Esophagus muscularis mucosa (tissue), 4 donors: ENCODE measurements around the gene CACNA1S. TPM values are rescaled to one million over a fixed set of nuclear protein-coding genes. Genes with fewer than 3 reads are reported as not detected.

Experiments used
- DNase-seq: peaks from one replicate; pipeline ENCODE4 v3.0.0-alpha.2; 2017; ENCODE audit errors: extremely low spot score
- H3K27ac ChIP-seq, 4 donors: fragments of 200-600 bp; sonication (generic); replicated peaks in 1 of 4; 1 replicate in 3 of 4; 2 replicates in 1 of 4; pipeline ENCODE4 v1.5.1; 2016 to 2019; ENCODE audit warnings: mild to moderate bottlenecking in 1 of 4
- H3K27me3 ChIP-seq, 4 donors: fragments of 200-600 bp; sonication (generic); one replicate each; pipeline versions ENCODE4 v1.5.1 to v1.6.0; 2016 to 2019
- H3K36me3 ChIP-seq, 4 donors: fragments of 200-600 bp; sonication (generic); one replicate each; pipeline ENCODE4 v1.5.1; 2016 to 2019
- H3K4me1 ChIP-seq, 4 donors: fragments of 200-600 bp; sonication (generic); one replicate each; pipeline ENCODE4 v1.5.1; 2016 to 2019
- H3K4me3 ChIP-seq, 4 donors: fragments of 200-600 bp; sonication (generic); 1 replicate in 2 of 4; 2 replicates in 2 of 4; pipeline ENCODE4 v1.5.1; 2016 to 2019; ENCODE audit warnings: mild to moderate bottlenecking in 4 of 4, moderate library complexity in 1 of 4
- H3K9me3 ChIP-seq, 4 donors: fragments of 200-600 bp; sonication (generic); 1 replicate in 3 of 4; 2 replicates in 1 of 4; pipeline ENCODE4 v1.5.1; 2016 to 2019
- EP300 ChIP-seq: sonication (generic); formaldehyde crosslinking; IDR thresholded peaks from one replicate; pipeline ENCODE4 v1.6.1; 2017; ENCODE audit warnings: antibody characterized with exemption
- POLR2A ChIP-seq: fragments of 450-650 bp; IDR thresholded peaks from one replicate; pipeline ENCODE4 v1.6.1; 2017; ENCODE audit warnings: antibody characterized with exemption, moderate library complexity, mild to moderate bottlenecking, low read depth
- POLR2AphosphoS5 ChIP-seq, 2 donors: sonication (generic); formaldehyde crosslinking; IDR thresholded peaks; one replicate each; pipeline ENCODE4 v1.6.1; 2017; ENCODE audit warnings: antibody characterized with exemption in 2 of 2
- WGBS: methylation state at CpG from one replicate; pipeline ENCODE4 v1.1.5; 2018; 5-methylcytosine and 5-hydroxymethylcytosine counted together
- intact Hi-C: fragments of 100-400 bp; cut with DNase I; formaldehyde crosslinking; loops from one replicate; pipeline ENCODE4 v1.15.1; 2023
- total RNA-seq, 4 donors: library from RNA; depleted of rRNA; stranded (reverse); fragments of >200 nt; gene quantifications; one replicate each; pipeline versions ENCODE4 v1.1.0 to v1.2.1, GENCODE V29; 2016
- TF ChIP-seq, protein P1 (sequence below), 3 experiments: fragments of 200-600 bp in 2 of 3; fragments of 450-650 bp in 1 of 3; sonication (generic) in 2 of 3; IDR thresholded peaks; one replicate each; pipeline ENCODE4 v1.5.1; 2017 to 2019; ENCODE audit warnings: antibody characterized with exemption in 3 of 3, mild to moderate bottlenecking in 2 of 3, moderate library complexity in 1 of 3

CACNA1S gene
- total RNA-seq, 4 donors from 2014 or later = not detected

DNA sequence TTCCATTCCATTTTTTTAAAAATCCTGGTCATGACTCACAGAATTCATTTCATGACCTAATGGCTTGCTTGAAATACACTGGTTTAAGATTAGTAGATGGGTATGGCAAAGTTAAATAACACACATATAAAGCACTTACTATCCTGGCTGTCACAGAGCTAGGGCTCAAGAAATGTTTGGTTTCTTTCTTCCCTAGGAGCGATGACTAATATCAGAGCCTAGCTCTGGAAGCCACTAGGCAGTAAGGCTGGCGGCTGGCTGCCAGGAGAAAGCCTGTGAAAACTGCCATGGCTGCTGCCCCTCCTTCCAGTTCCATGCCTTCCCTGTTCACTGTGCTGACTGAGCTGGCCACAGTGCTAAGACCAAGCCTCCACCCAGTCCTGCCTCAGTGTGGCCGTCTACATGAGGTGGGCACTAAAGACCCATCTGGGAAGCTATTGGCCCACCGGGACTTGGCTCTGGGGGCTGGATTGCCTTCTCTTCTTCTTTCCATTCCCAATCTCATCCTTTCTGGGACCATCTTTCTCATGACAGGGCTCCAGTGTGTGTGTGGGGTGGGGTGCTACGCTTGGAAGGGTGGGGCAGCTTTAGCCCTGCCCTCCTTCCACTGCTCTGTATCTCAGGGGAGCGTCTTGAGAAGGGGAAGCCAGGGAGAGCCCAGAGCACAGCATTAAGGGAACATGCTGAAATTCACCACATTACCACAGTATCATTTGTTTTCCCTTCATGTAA is 25.5 kb upstream of the CACNA1S start:
- no peak for DNase-seq
- no peak overlapping the region for H3K4me3 ChIP-seq
- peaks cover 8 to 73% (median 60%) of the 10 kb centered on the region in 4 donors for H3K36me3 ChIP-seq
- H3K9me3 ChIP-seq = no peaks in the 10 kb centered on the region
- H3K4me1 ChIP-seq = peaks cover 0 to 34% (median 30%) of the 10 kb centered on the region in 4 donors
- TF ChIP-seq POLR2A = no peak
- TF ChIP-seq POLR2AphosphoS5 (IDR thresholded peaks at IDR 0.05) = peak; percentile 24 to 33
- H3K27me3 ChIP-seq = no peaks in the 10 kb centered on the region
- H3K27ac ChIP-seq = peak overlapping the region; percentile 62 to 79 (median 66)
- 57% methylated on average over 6 of the region's 6 CpGs for WGBS
- intact Hi-C loops = no loop called here

DNA sequence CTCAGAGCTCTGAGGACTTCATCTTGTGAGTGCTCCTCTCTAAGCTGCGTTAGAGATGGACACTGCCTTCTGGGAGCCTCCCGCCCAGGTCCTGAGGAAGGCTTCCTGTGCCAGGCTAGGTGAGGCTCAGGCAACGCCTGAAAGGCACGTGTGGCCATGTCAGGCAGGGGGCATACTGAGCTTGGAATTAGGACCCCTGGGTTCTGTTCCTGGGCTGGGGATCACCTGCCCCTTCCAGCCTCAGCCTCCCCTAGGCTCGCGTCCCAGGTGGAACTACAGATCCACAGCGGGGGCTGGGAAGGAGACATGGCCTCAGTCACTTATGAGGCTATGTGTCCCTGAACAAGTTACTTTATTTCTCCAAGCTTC is 24.8 kb upstream of the CACNA1S start:
- Histone ChIP-seq H3K9me3 (no peaks in the 10 kb centered on the region), H3K4me3 (no peak overlapping the region), H3K27ac (peak overlapping the region; percentile 62 to 79 (median 66)), H3K36me3 (peaks cover 8 to 65% (median 53%) of the 10 kb centered on the region in 4 donors), H3K27me3 (no peaks in the 10 kb centered on the region), H3K4me1 (peaks cover 0 to 28% (median 26%) of the 10 kb centered on the region in 4 donors)
- DNase-seq = no peak
- 88% methylated on average over 7 of the region's 7 CpGs for WGBS
- intact Hi-C loops = no loop called here
- TF ChIP-seq, protein P1, sequence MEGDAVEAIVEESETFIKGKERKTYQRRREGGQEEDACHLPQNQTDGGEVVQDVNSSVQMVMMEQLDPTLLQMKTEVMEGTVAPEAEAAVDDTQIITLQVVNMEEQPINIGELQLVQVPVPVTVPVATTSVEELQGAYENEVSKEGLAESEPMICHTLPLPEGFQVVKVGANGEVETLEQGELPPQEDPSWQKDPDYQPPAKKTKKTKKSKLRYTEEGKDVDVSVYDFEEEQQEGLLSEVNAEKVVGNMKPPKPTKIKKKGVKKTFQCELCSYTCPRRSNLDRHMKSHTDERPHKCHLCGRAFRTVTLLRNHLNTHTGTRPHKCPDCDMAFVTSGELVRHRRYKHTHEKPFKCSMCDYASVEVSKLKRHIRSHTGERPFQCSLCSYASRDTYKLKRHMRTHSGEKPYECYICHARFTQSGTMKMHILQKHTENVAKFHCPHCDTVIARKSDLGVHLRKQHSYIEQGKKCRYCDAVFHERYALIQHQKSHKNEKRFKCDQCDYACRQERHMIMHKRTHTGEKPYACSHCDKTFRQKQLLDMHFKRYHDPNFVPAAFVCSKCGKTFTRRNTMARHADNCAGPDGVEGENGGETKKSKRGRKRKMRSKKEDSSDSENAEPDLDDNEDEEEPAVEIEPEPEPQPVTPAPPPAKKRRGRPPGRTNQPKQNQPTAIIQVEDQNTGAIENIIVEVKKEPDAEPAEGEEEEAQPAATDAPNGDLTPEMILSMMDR (IDR thresholded peaks at IDR 0.05) = no peak
- TF ChIP-seq EP300 = no peak
- TF ChIP-seq POLR2AphosphoS5 (IDR thresholded peaks at IDR 0.05) = no peak
- TF ChIP-seq POLR2A = no peak

DNA sequence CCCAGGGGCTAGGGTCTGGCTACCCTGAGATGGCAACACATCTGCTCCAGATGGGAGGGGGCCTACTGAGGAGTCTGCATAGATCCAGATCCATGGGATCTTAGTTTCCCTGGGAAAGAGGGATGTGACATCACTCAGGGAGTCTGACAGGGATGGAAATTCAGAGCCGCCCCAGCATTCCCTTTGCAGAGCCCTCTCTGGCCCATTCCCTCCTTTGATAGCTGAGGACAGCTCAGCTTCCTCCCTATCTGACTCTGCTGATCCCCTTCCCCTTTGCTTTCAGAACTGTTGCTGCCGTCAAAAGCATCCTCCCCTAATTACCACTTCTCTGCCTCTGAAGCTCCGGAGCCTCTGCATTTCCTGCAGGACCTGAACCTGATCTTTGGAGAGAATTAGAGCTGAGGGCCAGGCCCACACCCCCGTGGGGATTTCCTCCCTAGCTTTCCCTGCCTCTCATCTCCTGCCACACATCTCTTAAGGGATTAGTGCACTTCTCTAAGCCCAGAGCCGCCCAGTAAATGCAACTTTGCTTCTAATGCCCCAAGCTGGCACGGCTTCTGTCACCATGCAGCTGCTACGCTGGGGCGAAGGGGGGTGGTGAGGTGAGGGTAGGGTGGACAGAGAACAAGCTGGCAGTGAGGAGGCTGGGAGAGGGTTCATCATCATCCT is 24.3 kb upstream of the CACNA1S start:
- Histone ChIP-seq H3K4me3 (no peak overlapping the region), H3K36me3 (peaks cover 8 to 60% (median 47%) of the 10 kb centered on the region in 4 donors), H3K27me3 (no peaks in the 10 kb centered on the region), H3K4me1 (peaks cover 0 to 28% (median 25%) of the 10 kb centered on the region in 4 donors), H3K27ac (peak overlapping the region; percentile 62 to 79 (median 66)), H3K9me3 (no peaks in the 10 kb centered on the region)
- no peak for TF ChIP-seq POLR2A
- no peak for TF ChIP-seq EP300
- TF ChIP-seq POLR2AphosphoS5 (IDR thresholded peaks at IDR 0.05) = no peak
- TF ChIP-seq, protein P1 (IDR thresholded peaks at IDR 0.05) = no peak
- DNase-seq = no peak
- intact Hi-C loops = no loop called here
- WGBS = 80% methylated on average over 8 of the region's 8 CpGs

DNA sequence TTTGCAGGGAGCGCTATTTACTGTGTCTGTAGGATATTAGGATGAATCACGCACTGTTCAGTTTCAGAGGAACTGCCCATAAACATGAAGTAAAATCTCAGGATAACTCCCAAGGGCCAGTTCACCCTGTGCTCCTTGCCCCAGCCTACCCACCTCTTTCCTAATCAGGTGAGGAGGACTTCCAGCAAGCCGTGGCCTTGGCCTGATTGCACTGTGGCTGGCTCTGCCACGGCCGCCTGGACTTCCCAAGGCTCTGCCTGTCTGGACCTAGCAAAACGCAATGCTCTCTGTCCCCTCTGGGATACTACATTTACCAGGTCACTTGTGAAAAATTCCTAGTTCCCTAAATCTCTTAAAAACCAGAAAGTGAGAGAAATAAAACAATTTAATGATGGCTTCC is 22.2 kb upstream of the CACNA1S start:
- Histone ChIP-seq H3K27ac (no peak overlapping the region), H3K27me3 (no peaks in the 10 kb centered on the region), H3K4me1 (peaks cover 0 to 28% (median 25%) of the 10 kb centered on the region in 4 donors), H3K4me3 (no peak overlapping the region), H3K36me3 (peaks cover 8 to 39% (median 27%) of the 10 kb centered on the region in 4 donors), H3K9me3 (no peaks in the 10 kb centered on the region)
- 92% methylated on average over 6 of the region's 6 CpGs for WGBS
- TF ChIP-seq POLR2A (no peak), EP300 (no peak), POLR2AphosphoS5 (IDR thresholded peaks at IDR 0.05) (no peak)
- TF ChIP-seq, protein P1 (IDR thresholded peaks at IDR 0.05) = no peak
- no peak for DNase-seq
- intact Hi-C loops = no loop called here

DNA sequence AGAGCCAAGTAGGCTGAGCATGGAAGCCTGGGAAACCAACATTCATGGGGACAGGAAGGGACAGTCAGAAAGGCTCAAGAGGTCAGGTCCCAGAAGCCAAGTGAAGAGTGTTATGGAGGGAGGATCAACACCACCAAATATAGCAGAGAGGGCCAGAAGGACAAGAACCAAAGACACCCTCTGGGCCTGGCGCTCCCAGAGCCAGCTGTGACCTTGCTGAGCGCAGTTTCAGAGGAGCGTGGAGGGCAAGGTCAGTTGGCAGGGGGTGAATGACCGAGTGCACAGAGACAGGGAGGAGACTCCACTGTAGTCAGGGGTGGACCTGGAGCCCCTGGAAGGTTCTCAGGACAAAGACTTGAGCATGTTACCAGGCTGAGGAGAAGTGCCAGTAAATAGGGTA is 19.2 kb upstream of the CACNA1S start:
- TF ChIP-seq, protein P1 (IDR thresholded peaks at IDR 0.05) = no peak
- no peak for TF ChIP-seq POLR2A
- TF ChIP-seq EP300 = no peak
- no peak for TF ChIP-seq POLR2AphosphoS5 (IDR thresholded peaks at IDR 0.05)
- intact Hi-C loops = no loop called here
- 82% methylated on average over 4 of the region's 4 CpGs for WGBS
- Histone ChIP-seq H3K4me1 (peaks cover 0 to 3% (median 2%) of the 10 kb centered on the region in 4 donors), H3K27ac (no peak overlapping the region), H3K36me3 (peaks cover 8 to 28% (median 21%) of the 10 kb centered on the region in 4 donors), H3K27me3 (no peaks in the 10 kb centered on the region), H3K4me3 (no peak overlapping the region), H3K9me3 (no peaks in the 10 kb centered on the region)
- DNase-seq = no peak
